ENCODE results near the gene ALDH3B2. TPM values are rescaled to one million over a fixed set of nuclear protein-coding genes. Genes with fewer than 3 reads are reported as not detected.
A peak's percentile ranks its signal among the peaks of the same experiment; 100 is the strongest.

The ALDH3B2 gene
- total RNA-seq, 3 donors from 2014 or later = 0.29 to 0.48 TPM; not detected in 1

GRCh38 chr11:67667490-67668191, 6.8 kb downstream of the ALDH3B2 start:
- no peaks in the 10 kb centered on the region for H3K36me3 ChIP-seq (ENCODE audit: low read depth)
- H3K4me1 ChIP-seq (ENCODE audit: low read depth) = peaks cover 5% of the 10 kb centered on the region
- intact Hi-C loops (cut with DNase I, micrococcal nuclease) = no loop called here
- H3K4me3 ChIP-seq = no peak overlapping the region
- no peak for DNase-seq
- no peak for ATAC-seq
- no peaks in the 10 kb centered on the region for H3K9me3 ChIP-seq
- TF ChIP-seq CTCF (IDR thresholded peaks at IDR 0.05) = no peak

GRCh38 chr11:67666676-67667489, 7.5 kb downstream of the ALDH3B2 start:
- intact Hi-C loops (cut with DNase I, micrococcal nuclease) = no loop called here
- H3K9me3 ChIP-seq = no peaks in the 10 kb centered on the region
- no peak for DNase-seq
- TF ChIP-seq CTCF (IDR thresholded peaks at IDR 0.05) = no peak
- H3K4me1 ChIP-seq (ENCODE audit: low read depth) = peaks cover 5% of the 10 kb centered on the region
- no peak for ATAC-seq
- H3K36me3 ChIP-seq (ENCODE audit: low read depth) = no peaks in the 10 kb centered on the region
- no peak overlapping the region for H3K4me3 ChIP-seq

- no peak for ATAC-seq
- intact Hi-C loops (cut with DNase I, micrococcal nuclease) = no loop called here
- no peak for TF ChIP-seq CTCF (IDR thresholded peaks at IDR 0.05)
Measured at GRCh38 chr11:67666303-67666645, 8.1 kb downstream of the ALDH3B2 start.

GRCh38 chr11:67665541-67666302, 8.7 kb downstream of the ALDH3B2 start:
- intact Hi-C loops (cut with DNase I, micrococcal nuclease) = no loop called here
- Histone ChIP-seq H3K4me1 (ENCODE audit: low read depth) (peaks cover 5% of the 10 kb centered on the region), H3K4me3 (no peak overlapping the region), H3K36me3 (ENCODE audit: low read depth) (no peaks in the 10 kb centered on the region), H3K9me3 (no peaks in the 10 kb centered on the region)
- TF ChIP-seq CTCF (IDR thresholded peaks at IDR 0.05) = no peak
- DNase-seq = peak in 2 of 3 donors; percentile 73 to 75
- peak; percentile 82 for ATAC-seq

More at GRCh38 chr11:67666303-67666645, 8.1 kb downstream of the ALDH3B2 start:
- no peak for DNase-seq
- Histone ChIP-seq H3K9me3 (no peaks in the 10 kb centered on the region), H3K4me3 (no peak overlapping the region), H3K4me1 (ENCODE audit: low read depth) (peaks cover 5% of the 10 kb centered on the region), H3K36me3 (ENCODE audit: low read depth) (no peaks in the 10 kb centered on the region)

GRCh38 chr11:67664696-67665540, 9.5 kb downstream of the ALDH3B2 start:
- ATAC-seq (no peak), DNase-seq (no peak)
- intact Hi-C loops (cut with DNase I, micrococcal nuclease) = no loop called here
- no peaks in the 10 kb centered on the region for H3K9me3 ChIP-seq
- TF ChIP-seq CTCF (IDR thresholded peaks at IDR 0.05) = no peak
- H3K36me3 ChIP-seq (ENCODE audit: low read depth) = no peaks in the 10 kb centered on the region
- no peak overlapping the region for H3K4me3 ChIP-seq
- H3K4me1 ChIP-seq (ENCODE audit: low read depth) = peaks cover 5% of the 10 kb centered on the region

Measured in mucosa of descending colon (tissue), 3 donors.